Stimulated activated CD4-positive, alpha-beta T cell treated with anti-CD3 and anti-CD28 coated beads, Interleukin-4, amount 100 ng/mL, for 1 hour (primary cell): ENCODE measurements around the gene RELL2.
A peak's percentile ranks its signal among the peaks of the same experiment; 100 is the strongest.

ENCODE experiments used
- DNase-seq: peaks from one replicate; pipeline ENCODE4 v3.0.0-alpha.2; 2020

RELL2 gene

DNA sequence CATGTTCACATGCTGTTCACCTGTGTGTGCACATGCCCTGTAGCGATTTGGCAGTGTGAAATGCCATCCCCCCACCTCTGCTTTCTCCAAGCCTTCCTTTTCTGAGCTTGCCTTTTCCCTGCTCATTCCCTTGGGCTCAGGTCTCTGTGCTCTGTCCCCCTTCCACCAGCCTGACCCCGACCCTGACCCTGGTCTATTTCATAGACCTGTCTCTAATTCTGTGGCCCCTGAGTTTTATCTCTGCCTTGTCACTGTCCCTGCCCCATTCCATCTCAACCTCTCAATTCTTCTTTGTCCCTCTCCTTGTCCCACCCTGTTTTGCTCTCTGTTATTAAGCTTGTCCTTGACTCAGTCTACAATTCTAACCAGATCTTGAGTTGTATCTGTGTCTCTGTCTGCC is 44.5 kb downstream of the RELL2 start:
- no peak for DNase-seq

DNA sequence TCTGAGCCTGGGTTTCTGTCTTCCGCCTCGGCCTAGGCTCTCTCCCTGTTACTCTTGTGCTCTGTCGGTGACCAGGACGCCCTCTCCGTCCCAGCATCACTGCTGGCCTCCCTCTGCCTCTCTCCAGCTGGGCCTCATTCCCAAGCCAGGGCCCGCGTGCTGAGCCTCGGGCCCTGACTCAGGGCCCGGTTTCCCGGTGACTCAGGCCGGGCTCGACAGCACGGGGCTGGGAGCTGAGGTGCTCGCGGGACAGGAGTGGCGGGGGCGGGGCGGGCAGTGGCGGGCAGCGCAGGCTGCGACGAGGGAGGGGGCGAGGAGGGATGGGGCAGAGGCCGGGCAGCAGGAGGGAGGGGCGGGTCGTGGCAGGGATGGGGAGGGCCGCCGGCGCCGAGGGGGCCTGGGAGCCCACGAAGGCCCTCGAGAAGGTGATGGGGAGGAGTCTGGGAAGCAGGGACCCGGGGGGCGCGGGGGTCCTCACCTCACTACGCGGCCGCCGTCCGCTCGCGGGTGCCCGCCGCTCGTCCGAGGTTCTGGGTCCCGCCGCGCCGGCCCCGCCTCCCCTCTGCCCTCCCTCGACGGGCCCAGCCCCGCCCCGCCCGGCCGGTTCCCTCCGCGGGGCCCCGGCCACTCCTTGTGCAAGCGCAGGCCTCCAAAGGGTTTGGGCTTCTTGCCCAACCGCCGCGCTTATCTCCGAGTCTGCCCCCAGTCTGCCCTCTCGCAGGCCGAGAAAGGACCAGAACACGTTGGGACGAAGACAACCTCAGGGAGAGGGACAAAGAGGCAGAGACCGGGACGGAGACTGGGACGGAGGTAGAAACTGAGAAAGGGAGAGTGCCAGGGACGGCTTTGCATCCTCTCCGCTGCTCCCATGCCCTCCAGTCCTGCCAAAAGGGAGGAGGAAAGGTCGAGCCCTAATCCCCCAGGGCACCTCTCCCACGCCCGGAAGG is 45.2 kb downstream of the RELL2 start, which contains the start of gene ARAP3:
TSS of gene ARAP3 (minus strand) at position 536 of the 947 bp plus-strand sequence. CDS start 1,744 bp downstream, outside the sequence.
- peak; percentile 41 for DNase-seq

DNA sequence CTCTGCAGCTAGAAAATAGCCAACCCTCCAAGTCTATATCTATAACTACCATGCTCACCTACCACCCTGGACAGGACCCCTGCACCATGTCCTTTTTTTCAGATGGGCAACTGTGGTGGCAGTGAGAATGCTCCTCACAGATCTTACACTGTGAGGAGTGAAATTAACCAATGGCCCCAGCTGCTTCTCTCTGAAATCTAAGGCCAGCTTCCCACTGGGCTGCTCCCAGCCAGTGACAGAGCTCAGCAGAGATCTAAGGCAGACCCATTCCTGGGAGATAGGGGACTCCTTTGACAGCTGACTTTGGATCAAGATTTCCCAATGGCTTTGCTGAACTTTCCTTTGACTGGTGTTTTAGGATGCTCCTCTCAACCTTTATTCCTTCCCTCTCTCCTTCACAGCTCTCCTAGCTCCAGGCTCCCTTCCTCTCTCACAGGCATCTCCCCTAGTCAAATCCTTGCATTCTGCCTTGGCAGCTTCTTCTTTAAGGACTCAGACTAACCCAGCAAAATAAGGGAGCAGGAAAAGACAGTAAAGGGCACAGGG is 46.9 kb downstream of the RELL2 start:
- no peak for DNase-seq

DNA sequence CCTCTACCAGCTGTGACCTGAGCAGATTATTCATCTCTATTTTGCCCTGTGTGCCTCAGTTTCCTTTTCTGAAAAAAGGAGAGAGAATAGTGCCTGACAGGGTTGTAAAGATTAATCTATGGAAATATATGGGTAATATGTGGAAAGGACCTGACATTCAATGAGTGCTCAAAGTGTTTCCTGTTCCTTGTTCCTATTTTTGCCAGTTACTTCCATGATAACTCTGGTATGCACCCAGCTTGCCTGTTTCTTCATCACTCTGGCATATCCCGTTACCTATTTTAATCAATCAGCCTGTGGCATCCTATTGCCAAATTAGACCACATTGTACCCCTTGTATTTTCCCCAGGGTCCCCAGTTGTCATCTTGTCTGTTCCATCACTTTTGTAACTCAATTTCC is 48.8 kb downstream of the RELL2 start:
- no peak for DNase-seq

DNA sequence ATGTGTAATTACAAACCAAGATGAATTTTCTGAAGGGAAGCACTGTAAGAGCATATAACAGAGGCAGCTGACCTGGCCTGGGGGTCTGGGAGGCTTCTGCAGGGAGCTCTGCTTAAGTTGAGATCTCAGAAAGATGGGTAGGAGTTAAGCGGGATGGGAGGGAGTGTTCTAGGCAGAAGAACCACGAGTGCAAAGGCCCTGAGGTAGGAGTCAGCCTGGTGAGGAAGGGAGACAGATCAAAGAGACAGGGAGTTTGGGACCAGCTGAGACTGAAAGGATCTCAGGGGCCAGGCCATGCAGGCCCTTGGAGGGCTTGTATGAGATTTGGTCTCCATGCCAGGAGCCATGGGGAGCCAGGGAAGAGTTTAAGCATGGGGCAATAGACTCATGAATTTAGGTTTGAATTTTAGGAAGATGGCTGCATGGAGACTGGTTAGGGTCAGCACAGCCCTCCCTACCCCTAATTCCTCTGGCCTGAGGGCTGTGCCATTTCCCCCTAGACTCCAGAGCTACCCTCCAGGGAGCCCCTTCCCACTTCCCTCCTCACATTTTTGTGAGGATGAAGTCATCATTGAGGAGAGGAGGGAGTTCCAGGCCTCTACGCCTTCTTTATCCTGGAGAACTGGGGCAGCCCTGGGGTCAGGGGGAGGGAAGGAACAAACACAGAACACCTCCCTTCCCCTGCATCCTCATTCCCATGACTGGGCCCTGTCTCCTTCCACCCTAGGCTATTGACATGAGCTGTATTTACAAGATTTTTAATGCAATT is 50.0 kb downstream of the RELL2 start:
- no peak for DNase-seq
